ENCODE data around the gene DIP2B. TPM values are rescaled to one million over a fixed set of nuclear protein-coding genes. Genes with fewer than 3 reads are reported as not detected.

Gene DIP2B
- total RNA-seq, 4 donors from 2014 or later = 27.9 to 31.8 (median 29.8) TPM

- TF ChIP-seq, protein P1, sequence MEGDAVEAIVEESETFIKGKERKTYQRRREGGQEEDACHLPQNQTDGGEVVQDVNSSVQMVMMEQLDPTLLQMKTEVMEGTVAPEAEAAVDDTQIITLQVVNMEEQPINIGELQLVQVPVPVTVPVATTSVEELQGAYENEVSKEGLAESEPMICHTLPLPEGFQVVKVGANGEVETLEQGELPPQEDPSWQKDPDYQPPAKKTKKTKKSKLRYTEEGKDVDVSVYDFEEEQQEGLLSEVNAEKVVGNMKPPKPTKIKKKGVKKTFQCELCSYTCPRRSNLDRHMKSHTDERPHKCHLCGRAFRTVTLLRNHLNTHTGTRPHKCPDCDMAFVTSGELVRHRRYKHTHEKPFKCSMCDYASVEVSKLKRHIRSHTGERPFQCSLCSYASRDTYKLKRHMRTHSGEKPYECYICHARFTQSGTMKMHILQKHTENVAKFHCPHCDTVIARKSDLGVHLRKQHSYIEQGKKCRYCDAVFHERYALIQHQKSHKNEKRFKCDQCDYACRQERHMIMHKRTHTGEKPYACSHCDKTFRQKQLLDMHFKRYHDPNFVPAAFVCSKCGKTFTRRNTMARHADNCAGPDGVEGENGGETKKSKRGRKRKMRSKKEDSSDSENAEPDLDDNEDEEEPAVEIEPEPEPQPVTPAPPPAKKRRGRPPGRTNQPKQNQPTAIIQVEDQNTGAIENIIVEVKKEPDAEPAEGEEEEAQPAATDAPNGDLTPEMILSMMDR (IDR thresholded peaks at IDR 0.05; ENCODE audit: low read depth) = no peak
These were observed 16.0 kb upstream of the DIP2B start for GRCh38 chr12:50488801-50489200.

GRCh38 chr12:50505675-50506530, 1.1 kb downstream of the DIP2B start:
- TF ChIP-seq, protein P1 (IDR thresholded peaks at IDR 0.05; ENCODE audit: low read depth) = no peak

DNA sequence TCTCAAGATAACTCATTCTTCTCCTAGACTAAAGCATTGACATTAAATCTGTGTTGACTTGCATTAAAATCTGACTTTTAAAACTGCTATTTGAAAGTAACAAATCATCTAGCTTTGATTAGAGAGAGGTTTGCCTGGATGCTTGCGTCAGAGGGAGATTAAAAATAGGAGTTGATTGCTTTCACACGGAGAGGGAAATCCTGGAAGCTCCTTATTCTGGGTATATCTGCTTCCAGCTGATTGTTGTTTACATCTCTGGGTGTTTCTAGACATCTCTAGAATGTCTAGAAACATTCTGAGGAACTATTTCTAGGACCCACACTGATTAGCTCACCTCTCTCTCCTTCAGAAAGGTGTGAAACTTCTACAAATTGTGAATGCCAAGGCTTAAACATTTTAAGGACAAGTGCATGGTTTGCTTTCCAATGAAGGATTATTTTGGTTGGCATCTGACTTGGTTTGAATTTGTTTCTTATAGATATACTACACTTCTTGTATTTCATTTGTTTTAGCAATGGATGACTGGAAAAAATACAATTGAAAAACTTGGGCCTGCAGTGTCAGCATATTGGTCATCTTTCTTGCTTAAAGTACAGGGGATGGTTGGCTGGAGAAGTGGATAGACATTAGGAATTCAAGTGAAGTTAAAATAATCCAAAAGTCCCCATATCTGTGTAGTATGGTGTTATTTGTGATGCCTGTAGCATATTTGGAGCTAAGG, 2.1 kb downstream of the DIP2B start:
- TF ChIP-seq, protein P1 (IDR thresholded peaks at IDR 0.05; ENCODE audit: low read depth) = no peak

DNA sequence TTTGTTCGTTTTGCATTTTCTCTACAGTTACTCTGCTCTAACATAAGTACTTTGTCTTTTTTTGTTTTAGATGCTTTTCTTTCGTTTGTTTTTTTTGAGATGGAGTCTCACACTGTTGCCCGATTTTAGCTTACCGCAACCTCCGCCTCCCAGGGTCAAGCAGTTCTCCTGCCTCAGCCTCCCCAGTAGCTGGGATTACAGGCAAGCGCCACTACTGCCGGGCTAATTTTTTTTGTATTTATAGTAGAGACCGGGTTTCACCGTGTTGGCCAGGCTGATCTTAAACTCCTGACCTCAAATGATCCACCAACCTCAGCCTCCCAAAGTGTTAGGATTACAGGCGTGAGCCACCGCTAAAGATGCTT, 2.7 kb downstream of the DIP2B start:
- TF ChIP-seq, protein P1 (IDR thresholded peaks at IDR 0.05; ENCODE audit: low read depth) = no peak

GRCh38 chr12:50507930-50508329, 3.1 kb downstream of the DIP2B start:
- TF ChIP-seq, protein P1 (IDR thresholded peaks at IDR 0.05; ENCODE audit: low read depth) = no peak

- TF ChIP-seq, protein P1 (IDR thresholded peaks at IDR 0.05; ENCODE audit: low read depth) = no peak
These were observed 3.6 kb downstream of the DIP2B start for GRCh38 chr12:50508414-50508813.

- TF ChIP-seq, protein P1 (IDR thresholded peaks at IDR 0.05; ENCODE audit: low read depth) = no peak
These were observed 4.3 kb downstream of the DIP2B start for GRCh38 chr12:50508970-50509663.

Measured in subcutaneous adipose tissue (tissue), 4 donors.